Hematopoietic multipotent progenitor cell treated with erythropoietin and hydrocortisone succinate and interleukin-3 and kit ligand, for 6 days (in vitro differentiated cells): Measurements from ENCODE around the gene HOXD3.

ENCODE experiments used
- DNase-seq: peaks from one replicate; pipeline ENCODE4 v3.0.0-alpha.2; 2015

The HOXD3 gene

DNA sequence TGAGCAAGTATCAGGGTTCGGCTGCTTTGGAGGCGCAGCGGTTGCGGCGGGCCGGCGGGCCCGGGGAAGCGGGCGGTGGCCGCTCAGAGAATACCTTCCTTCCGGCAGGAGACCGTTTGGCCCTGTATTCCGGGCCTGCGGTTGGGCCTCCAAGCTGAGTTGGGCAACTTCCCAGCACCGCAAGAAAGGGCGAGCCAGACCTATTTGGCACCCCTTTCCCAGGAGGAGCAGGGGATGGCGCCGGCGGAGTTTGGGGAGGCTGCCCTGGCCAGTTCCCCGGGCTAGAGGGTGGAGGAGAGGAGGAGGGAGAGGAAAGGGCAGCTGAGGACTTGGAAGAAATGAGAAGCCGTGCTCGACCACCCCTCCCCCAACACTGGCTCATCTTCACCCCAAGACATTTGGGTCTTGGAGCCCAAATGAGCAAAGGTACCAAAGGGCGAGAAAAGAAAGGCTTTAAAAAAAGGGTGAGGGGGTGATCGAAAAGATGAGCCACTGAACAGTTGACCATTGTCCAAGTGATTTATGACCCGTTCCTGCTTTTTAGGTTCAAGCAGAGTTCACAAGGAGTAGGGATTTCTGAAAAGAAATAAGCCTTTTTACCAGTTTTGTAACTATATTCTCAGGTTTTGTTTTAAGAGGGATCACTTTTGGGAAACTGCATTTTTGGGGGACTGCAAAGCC lies 8.4 kb downstream of the HOXD3 start:
- no peak for DNase-seq

GRCh38 chr2:176166272-176166671 lies 9.2 kb downstream of the HOXD3 start:
- DNase-seq: no peak

DNA sequence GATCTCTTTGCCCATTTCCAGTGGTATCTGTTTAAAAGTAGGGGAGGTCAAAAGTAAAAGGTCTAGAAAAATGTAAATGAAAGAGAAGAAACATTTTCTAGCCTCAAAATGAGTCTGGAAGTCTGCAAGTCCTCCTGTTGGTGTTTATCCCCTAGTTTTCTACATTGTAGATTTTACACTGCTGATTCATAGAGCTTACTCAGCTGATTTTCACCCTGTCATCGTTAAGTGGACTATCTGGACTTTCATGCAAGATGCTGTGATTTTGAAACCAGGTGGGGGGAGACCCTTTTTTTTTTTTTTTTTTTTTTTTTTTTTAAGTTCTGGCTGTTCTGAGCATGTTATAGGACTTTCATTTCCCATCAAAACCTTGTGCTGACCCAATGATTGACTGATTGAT lies 10.3 kb downstream of the HOXD3 start:
- DNase-seq: no peak

- no peak for DNase-seq
Observed at GRCh38 chr2:176169181-176169580, 12.1 kb downstream of the HOXD3 start.

DNA sequence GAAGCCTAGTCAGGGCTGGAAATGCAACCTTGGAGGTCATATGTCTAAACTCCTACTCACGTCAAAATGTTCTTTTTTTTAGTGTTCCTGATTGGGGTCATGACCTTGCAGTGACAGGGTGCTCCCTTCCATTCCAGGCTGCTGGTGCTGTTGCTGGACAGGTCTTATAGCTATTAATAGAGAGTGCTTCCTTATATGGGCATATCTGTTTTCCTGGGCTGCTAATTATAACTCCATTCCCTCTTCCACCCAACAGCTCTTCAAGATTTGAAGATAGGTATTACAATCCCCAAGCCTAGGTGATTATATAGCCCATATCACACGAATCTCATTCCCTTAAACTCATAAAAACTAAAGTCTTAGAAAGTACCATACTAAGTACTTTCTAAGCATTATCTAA lies 12.6 kb downstream of the HOXD3 start:
- no peak for DNase-seq

- no peak for DNase-seq
Observed at GRCh38 chr2:176170602-176171305, 13.6 kb downstream of the HOXD3 start.

GRCh38 chr2:176171351-176172006 lies 14.4 kb downstream of the HOXD3 start:
- no peak for DNase-seq

DNA sequence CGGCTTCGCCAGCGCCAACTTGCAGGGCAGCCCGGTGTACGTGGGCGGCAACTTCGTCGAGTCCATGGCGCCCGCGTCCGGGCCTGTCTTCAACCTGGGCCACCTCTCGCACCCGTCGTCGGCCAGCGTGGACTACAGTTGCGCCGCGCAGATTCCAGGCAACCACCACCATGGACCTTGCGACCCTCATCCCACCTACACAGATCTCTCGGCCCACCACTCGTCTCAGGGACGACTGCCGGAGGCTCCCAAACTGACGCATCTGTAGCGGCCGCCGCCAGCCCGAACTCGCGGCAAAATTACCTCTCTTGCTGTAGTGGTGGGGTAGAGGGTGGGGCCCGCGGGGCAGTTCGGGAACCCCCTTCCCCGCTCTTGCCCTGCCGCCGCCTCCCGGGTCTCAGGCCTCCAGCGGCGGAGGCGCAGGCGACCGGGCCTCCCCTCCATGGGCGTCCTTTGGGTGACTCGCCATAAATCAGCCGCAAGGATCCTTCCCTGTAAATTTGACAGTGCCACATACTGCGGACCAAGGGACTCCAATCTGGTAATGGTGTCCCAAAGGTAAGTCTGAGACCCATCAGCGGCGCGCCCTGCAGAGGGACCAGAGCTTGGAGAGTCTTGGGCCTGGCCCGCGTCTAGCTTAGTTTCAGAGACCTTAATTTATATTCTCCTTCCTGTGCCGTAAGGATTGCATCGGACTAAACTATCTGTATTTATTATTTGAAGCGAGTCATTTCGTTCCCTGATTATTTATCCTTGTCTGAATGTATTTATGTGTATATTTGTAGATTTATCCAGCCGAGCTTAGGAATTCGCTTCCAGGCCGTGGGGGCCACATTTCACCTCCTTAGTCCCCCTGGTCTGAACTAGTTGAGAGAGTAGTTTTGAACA lies 15.1 kb downstream of the HOXD3 start:
- no peak for DNase-seq

DNA sequence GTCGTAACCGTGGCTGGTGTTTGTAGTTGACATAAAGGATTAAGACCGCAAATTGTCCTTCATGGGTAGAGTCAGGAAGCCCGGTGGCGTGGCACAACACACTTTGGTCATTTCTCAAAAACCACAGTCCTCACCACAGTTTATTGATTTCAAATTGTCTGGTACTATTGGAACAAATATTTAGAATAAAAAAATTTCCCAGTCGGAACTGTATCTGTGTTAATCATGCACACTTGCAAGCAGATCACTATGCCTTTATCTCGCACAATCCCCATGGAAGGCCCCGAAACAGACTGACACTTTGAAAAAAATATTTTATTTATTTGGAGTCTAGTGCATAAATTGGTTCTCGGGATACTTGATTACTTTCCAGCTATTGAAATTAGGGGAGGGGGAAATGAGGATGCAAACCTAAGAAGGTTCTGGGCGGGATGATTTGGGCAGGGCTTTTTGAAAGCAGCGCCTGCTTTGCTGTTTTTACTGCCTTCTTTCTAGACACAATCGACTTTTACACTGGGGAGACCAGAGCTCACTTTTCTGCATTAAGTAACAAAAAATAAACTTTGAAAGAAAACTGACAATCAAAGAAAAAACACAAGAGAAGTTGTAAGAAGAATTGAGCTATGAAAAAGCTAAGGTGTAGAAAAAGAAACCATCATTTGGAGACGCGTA lies 15.9 kb downstream of the HOXD3 start:
- DNase-seq: no peak

DNA sequence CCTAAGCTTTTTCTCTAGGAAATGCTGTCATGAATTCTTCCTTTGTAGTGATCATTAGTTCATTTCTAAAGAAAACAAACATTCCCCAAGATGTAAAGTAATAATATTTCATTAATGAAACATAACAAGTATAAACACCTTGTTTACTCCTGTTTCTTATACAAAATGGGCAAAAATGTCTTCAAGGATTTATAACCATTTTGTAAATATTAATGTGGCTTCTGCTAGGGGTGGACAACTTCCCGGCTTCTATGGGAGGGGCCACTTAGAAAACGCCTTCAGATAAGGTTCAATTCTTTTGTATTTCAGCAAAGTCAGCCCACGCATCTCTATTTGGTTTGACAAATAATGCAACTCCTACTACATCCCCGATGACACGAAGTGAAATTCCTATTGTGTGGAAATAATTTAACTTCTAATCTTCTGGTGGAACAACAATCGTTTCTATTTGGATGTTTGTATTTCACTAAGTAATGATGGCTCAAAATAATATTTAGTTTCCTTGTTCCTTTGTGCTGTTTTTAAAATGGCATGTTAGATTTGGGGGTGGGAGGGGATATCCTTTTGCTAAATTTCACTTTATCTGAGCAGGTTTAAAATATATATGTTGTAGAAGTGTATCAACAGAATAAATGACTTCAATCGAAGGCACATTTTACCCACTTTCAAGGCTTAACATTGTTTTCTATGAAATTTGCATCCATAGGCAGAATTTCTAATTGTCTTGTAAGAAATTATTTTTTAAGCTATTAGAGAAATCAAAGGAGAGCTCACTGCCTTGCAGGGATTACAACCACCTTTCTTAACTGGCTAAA lies 16.7 kb downstream of the HOXD3 start:
- DNase-seq: no peak

- DNase-seq: no peak
Observed at GRCh38 chr2:176174382-176174823, 17.3 kb downstream of the HOXD3 start.

GRCh38 chr2:176174824-176175708 lies 18.0 kb downstream of the HOXD3 start:
- no peak for DNase-seq

DNA sequence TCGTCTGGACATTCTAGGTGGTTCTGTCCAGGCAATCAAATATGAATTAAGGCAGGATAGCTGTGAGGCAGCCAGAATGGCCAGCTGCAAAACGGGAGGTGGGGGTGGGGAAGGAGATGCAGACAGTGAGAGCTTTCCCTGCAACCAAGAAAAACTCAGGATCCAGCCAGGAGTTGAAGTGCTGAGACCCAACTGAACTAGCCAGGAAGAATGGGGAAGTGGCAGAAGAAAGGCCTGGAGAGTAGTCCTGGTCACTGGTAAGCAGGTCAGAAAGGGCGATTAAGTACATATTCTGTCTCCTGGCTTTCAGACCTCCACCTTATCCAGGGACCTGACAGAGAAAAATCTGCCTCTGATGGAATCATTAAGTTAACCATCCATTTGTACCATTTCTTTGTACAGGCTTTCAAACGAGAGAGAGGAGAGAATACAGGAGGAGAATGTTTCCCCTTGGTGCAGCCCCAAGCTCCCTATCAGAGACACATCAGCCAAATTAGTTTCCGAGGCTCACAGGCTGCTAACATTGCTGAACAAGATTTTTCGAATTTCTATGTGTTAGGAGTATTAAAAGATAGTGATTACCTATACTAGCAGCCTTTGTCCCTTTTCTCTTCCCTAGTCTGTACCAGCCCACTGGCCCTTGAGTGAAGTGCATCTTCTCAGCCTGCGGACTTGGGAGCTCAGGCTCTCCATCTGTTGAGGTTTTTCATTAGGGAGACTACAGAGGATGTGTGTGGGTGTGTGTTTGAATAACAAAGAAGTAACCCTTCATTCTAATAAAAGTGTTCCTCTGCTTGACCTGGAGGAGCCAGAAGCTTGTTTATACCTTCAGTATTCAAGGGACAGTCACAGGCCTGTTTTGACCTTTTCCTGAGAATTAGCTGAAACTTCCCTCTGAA lies 18.9 kb downstream of the HOXD3 start:
- DNase-seq: no peak

- DNase-seq: no peak
Observed at GRCh38 chr2:176177580-176178037, 20.5 kb downstream of the HOXD3 start.

GRCh38 chr2:176178038-176178756 lies 21.1 kb downstream of the HOXD3 start:
- no peak for DNase-seq

- DNase-seq: no peak
Observed at GRCh38 chr2:176178757-176179295, 21.7 kb downstream of the HOXD3 start.

GRCh38 chr2:176181551-176181950 lies 24.4 kb downstream of the HOXD3 start:
- no peak for DNase-seq

GRCh38 chr2:176182671-176183070 lies 25.6 kb downstream of the HOXD3 start:
- no peak for DNase-seq
